ENCODE measurements around the gene LCA5.

GRCh38 chr6:79469376-79470246 lies 67.6 kb downstream of the LCA5 start:
- TF ChIP-seq, protein P1, sequence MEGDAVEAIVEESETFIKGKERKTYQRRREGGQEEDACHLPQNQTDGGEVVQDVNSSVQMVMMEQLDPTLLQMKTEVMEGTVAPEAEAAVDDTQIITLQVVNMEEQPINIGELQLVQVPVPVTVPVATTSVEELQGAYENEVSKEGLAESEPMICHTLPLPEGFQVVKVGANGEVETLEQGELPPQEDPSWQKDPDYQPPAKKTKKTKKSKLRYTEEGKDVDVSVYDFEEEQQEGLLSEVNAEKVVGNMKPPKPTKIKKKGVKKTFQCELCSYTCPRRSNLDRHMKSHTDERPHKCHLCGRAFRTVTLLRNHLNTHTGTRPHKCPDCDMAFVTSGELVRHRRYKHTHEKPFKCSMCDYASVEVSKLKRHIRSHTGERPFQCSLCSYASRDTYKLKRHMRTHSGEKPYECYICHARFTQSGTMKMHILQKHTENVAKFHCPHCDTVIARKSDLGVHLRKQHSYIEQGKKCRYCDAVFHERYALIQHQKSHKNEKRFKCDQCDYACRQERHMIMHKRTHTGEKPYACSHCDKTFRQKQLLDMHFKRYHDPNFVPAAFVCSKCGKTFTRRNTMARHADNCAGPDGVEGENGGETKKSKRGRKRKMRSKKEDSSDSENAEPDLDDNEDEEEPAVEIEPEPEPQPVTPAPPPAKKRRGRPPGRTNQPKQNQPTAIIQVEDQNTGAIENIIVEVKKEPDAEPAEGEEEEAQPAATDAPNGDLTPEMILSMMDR (IDR thresholded peaks at IDR 0.05), result no peak
- TF ChIP-seq POLR2A (IDR thresholded peaks at IDR 0.05) (no peak), EP300 (IDR thresholded peaks at IDR 0.05) (no peak)
